Measurements from ENCODE around the gene HEATR1. TPM values are rescaled to one million over a fixed set of nuclear protein-coding genes. Genes with fewer than 3 reads are reported as not detected.

HEATR1 gene
- total RNA-seq, 1 experiment from 2014 or later: 42.8 TPM

DNA sequence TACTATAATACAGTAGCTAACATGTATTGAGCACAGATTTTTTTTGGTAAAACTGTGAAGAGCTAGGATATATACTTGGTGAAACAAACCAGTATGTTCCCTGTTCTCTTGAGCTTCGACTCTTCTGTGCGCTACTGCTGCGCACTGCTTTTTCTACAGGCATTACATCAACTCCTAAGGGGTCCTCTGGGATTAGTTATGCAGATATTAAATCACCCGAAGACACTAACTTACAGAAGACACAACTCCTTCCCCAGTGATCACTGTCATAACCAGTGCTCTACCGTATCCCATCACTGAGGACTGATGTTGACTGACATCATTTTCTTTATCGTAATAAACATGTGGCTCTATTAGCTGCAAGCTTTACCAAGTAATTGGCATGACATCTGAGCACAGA lies 55.9 kb downstream of the HEATR1 start:
- DNase-seq (ENCODE audit: low read depth): no peak

DNA sequence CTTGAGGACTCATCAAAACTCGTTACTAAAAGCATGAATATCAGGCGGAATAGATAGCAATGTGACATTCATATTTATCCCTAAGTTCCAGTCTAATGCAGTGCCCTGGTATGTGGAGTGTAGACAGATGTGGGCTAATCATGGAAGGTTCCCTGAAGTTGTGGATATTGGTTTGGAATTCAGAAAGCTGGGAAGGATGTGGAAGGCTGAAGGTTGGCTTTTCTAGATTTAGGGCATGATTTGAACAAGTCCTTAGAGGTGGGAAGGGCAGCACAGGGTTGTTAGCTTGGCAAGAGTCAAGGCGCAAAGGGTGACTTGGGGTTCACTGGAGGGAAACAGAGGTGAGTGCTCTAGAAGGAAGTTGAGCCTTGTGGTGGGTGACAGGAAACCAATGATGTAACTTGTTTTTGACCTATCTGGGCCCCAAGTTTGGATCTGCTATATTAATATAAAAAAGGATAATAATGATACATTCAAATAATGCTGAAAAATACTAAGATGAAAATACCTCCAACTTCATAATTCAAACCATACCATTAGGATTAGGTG lies 58.6 kb downstream of the HEATR1 start:
- DNase-seq (ENCODE audit: low read depth): no peak

DNA sequence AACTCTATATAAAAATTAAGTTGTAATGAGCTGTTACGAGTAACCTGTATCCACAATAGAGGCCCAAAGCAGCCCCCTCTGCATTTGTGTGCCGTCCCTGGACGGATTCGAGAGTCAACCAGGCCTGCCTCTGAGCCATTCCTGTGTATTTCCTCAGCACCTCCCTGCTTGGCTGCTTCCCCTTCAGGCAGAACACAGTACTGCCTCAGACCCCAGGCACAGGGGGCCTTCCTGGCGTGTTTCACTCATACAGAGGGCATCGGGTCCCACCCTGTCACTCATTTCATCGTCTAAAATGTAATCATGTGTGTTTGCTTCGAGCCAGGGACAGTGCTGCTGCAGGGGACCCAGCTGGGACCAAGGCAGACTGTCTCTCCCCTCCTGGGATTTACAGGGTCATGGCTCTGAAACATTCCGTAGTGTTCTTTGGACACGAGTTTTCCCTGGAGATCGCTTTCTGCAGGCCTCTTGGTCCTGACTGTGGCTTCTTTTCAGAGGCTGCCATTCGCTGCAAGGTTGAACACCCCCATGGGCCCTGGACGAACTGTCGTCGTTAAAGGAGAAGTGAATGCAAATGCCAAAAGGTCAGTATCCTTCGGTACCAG lies 61.1 kb downstream of the HEATR1 start:
- DNase-seq (ENCODE audit: low read depth): no peak

DNA sequence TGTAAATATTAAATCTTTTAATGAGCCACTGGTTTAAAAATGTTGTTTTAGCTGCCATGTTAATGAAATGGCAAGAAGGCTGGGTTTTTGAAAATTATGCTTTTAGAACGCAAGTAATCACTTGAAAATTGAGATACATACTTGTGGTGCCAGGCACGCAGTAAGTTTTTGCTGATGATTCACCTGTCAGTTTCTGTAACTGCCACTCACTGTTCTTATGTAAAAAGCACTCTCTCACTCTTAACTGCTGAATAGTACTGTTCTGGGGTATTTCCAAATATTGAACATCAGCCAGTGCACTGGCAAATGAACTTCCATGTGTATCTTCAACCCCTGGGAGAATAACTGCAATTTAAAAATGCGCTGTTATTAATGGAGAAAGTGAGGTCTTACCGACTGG lies 62.6 kb downstream of the HEATR1 start:
- DNase-seq (ENCODE audit: low read depth): no peak

DNA sequence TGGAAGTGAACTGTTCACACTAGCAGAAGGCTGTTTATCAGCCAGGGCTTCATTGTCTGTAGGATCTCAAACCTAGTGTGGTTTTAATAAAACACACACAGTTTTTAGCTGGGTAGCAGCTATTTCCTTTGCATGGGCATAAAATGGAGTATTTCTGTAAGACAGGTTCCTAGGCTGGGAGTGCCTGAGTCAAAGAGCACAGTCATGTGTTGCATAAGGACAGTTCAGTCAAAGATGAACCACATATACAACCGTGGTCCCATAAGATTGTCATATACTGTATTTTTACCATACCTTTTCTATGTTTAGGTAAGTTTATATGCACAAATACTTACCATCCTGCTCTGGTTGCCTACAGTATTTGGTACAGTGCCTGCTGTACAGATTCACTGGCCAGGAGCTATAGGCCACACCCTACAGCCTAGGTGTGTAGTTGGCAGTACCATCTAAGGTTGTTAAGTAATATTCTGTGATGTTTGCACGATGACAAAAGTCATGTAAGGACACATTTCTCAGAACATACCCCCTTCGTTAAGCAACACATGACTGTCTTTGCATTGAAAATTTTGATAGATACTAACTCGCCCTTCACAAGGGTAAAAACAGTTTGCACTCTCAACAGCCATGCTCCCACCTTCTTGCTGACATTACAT lies 63.4 kb downstream of the HEATR1 start:
- no peak for DNase-seq (ENCODE audit: low read depth)

DNA sequence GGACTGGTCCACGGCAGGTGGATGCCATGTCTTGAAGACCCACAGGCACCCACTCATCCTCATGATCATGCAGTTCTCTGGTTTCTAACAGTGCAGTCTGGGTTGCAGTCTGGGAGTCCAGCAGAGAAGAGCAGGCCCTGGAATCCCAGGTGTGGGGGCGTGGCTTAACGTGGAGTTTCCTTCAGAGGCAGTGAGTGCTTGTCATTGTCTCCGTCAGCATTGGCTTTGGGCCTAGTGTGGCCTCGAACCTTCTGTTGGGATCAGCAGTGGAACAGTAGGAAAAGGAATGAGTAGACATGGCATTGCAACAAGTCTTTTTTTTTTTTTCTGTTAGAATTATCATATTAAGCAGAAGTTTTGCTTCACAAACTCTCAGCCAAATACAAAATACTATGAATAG lies 67.8 kb downstream of the HEATR1 start:
- DNase-seq (ENCODE audit: low read depth): no peak

DNA sequence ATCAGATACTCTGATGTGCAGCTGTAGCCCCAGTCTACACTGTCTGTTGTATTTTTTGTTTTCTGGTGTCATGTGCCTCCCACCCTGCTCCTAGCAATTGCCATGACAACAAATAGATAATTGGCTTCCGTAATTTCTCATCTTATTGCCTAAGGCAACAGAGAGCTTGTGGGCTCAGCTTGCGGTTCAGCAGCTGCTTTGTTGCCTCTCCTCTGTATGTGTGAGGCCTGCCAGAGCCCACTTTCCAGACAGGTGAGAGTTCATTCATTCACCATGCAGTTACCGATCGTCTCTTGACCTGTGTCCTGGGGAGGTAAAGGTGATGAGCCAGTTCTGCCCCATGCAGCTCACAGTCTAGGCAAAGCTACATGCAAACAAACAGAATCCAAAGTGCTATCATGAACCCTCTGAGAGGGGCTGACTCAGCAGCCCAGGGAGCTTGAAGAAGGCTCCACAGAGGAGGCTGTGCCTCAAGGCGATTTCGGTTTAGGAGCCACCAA lies 68.6 kb downstream of the HEATR1 start:
- DNase-seq (ENCODE audit: low read depth): no peak

DNA sequence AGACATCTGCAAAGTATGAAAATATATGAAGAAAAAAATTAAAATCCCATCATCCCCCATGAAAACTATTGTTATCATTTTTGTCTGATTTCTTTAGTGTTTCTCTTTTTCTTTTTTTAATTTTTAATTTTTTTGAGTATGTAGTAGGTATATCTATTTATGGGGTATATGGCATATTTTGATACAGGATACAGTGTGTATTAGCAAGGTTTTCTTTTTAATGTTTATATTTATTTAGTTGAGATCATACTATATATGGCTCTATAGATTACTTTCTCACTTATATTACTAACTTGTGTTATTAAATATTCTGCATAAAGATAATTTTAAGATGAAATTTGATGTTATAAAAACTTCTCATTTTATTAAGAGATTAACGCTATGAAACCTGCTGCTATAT lies 69.1 kb downstream of the HEATR1 start:
- no peak for DNase-seq (ENCODE audit: low read depth)

DNA sequence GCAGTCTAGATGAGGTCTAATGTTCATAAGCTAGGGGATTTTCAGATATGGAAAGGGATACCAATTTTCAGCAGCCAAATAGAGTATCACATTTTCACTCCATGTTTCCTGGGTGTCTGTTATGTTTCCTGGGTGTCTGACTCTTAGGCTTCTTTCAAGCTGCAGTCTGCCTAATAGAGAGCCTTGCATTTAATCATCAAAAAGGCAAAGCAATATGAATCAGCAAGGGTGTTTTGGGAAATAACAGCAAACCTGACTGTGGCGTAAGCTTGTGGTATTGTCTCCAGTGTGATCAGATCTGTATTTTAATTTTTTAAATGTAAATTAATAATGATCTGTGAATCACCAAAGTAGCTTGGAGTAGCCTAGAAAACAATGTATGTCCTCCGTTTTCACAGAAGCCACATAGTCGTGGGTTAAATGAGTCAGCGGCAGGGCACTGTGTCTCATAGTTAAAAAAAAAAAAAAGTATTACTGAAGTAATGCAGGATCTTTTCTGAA lies 70.1 kb downstream of the HEATR1 start:
- DNase-seq (ENCODE audit: low read depth): peak; percentile 87

DNA sequence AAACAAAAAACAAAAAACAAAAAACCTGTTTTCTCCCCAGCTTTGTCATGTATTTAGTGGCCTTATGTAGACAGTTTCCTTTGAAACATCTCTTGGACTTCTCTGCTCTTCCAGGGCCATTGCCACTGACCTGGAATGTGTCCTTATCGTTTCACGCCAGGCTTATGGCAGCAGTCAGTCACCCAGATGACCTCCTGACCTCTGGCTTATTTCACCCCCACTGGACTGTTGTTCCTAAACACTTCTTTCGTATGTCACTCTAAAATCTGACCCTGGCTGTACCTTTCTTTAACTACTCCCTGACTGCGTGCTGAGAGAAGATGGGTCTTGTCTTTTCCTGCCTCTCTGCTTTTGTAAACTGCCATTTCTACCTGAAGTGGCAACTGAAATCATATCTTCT lies 71.5 kb downstream of the HEATR1 start:
- DNase-seq (ENCODE audit: low read depth): no peak

DNA sequence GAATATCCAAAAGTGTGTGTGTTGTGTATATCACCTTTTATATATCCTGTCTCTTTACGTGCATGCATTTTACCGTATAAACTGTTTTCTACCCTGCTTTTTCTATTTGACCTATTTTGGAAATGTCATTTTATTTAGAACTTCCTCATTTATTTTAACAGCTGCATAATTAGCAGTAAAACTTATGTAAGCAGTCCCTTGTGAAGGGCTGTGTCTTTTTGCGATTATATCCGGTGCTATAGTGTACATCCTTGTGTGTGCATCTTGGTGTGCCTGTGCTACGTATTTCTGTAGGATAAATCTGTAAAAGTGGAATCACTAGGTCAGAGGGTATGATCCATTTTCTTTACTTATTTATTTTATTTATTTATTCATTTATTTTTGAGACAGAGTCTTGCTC lies 73.4 kb downstream of the HEATR1 start:
- no peak for DNase-seq (ENCODE audit: low read depth)

DNA sequence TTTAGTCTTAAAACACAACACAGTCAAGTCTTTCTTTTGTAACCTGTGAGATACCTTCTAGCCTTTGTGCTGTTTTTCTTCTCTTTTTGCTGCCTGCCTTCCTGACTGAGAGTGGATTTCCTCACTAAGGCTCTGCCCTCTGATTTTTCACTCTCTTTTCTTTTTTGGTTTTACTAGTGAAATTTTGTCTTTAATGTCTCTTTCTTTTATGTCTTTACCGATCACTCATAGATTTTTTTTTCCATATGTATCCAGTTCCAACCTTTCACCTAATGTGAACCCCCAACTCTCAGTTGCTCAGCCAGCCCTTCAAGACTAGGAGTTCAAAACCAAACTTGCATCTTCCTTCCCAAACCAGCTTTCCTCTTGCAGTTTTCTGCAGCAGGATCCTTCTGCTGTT lies 74.0 kb downstream of the HEATR1 start:
- no peak for DNase-seq (ENCODE audit: low read depth)

DNA sequence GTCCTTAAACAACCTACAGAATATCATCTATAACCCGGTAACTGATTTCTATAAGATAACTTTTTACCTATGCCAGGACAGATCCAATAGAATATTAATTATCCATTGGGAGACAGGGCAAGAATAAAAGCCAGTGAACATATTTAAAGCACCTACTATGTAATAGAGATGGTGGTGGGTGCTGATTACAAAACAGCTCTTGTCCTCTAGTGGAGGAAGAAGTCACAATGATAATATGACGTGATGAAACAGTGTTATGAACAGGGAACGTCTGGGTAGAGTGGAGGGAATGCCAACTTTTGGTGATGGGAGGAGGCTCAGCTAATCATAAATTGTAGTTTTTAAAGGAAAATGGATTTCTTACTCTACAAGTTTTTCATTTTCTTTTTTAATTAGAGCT lies 78.2 kb downstream of the HEATR1 start:
- no peak for DNase-seq (ENCODE audit: low read depth)

DNA sequence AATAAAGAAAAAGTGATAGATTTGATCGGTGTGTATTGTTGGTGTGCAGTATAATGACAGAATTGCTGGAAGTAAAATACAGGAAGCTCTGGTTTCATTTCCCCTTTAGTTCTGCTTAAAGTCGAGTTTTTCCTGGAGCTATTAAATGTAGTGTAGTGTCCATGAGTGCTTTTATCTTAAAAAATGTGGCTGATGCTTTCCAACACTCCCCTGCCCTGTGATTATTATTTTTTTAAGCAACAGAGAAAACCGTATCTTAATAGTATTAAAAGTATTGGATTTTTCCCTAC lies 79.5 kb downstream of the HEATR1 start:
- DNase-seq (ENCODE audit: low read depth): no peak

DNA sequence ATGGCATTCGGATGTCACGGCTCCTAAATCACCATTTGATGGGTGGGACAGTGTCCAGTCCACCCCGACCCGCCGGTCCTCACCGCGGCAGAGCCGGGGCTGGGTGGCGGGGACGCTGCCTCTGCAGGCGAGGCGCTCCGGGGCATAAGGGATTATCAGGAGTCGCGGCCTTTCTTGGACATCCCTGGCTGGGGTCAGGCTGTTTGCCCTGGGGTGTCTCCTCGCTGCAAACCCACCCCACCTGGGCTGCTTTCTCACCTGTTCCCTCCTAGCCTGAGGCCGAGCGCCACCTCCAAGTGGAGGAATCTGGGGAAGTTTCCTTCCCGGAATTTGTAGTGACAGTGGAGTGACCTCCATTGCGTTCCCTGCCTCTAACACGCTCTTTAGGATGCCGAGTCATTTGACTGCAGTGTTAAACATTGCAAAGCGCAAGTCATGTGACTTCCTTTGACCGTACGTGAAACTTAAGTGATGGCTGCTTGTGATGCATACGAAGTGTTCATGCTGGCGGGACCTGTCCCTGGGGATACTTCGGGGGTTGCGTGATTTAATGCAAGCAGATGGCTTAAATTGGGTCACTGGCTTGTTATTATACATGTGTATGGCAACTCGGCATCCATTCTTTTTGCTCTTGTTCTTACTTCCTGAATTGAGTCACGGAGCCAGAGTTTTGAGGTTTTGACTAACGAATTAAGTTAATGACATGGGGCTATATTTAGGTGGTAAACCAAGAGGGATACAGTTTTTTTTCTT lies 80.0 kb downstream of the HEATR1 start:
- DNase-seq (ENCODE audit: low read depth): peak; percentile 60

DNA sequence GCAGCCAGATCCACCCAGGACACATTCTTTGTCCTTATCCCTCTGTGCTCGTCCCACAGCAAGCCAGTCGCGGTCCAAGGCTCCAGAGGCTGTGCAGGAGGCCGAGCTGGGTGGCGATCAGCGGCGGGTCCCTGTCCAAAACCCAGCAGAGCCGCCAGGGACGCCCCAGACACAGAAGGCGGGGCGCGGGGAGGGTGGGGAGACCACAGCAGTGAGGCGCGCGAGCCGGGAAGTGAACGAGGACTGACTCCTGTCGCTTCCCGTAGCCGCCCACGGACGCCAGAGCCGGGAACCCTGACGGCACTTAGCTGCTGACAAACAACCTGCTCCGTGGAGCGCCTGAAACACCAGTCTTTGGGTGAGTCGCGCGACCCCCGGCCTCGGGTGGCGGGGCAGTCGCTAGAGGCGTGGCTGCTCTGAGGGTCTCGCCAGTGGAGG lies 80.6 kb downstream of the HEATR1 start, which contains the start of gene LGALS8:
Gene LGALS8 (plus strand): TSS at position 279 of the 438 bp plus-strand sequence. CDS start 2,089 bp downstream, outside the sequence.
- peak; percentile 60 for DNase-seq (ENCODE audit: low read depth)

DNA sequence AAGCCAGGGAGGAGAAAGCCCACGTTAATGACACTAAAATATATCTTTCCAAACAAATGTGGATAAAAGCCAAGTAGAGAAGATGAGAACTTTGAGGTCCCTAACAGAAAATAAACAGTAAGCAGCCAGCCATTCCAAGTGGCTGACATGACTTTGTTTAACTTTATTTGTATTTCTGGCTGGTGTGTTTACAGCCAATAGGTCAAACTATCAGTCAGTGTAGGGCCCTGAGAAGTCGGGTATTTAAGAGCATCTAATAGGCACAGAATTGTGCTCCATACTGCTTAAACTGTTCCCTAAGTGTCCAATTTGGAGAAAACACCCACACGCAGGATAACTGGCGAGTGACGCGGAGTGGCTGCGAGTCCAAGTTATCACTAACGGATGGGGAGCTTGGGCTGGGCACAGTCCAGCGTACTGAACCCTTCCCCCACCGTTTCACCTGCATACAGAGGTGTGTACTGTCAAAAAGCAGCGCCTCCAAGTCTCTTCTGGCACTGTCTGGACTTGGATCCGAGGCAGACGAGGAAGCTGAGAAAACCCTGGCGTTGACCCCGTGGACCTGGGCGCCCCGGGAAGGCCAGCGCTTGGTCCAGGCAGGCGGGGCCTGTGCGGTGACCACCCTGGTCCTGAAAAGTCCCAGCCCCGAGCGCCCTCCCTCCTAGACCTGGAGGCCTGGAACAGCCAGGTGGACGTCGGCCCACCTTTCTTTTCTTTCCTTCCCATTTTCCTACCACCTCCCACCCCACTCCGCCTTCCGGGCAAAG lies 81.2 kb downstream of the HEATR1 start:
- no peak for DNase-seq (ENCODE audit: low read depth)

DNA sequence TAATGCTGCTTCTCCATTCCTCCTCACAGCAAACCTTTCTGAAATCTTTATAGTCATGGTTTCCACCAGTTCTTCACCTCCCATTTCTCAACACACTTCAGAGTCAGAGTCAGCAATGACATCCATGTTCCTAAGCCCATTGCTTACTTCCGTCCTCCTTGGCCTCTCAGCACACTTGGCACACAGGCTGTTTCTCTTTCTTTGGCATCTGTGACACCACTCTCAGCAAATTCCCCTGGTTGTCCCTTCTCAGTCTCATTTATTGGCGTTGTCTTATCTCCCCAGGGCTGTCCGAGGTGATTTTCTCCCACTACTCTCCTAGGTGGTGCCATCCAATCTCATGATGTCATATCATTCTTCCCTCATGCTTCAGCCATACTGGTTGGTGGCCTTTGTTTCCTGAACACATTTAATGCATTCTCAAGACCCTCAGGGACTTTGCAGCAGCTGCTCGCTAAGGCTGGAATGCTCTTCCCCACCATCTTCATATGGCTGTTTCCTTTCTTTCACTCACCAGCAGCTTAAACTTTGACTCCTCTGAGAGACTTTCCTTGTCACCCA lies 83.8 kb downstream of the HEATR1 start:
- DNase-seq (ENCODE audit: low read depth): no peak

DNA sequence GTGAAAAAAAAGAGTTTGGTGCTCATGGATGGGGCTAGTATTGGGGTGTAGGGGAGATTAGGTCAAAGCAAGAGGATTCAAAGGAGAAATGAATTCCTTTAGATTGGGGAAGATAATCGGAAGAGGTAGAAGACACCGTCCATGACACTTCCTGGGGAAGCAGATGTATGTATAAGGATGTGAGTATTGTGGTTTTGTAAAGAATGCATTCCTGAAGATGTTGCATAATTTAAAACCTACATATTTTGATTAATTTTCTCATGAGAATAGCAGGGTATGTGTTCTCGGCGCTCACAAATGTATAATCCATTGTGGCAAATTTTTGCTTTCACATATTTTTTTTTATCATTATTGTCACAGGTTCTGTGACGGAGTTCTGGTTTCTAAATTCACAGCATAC lies 86.0 kb downstream of the HEATR1 start:
- no peak for DNase-seq (ENCODE audit: low read depth)

DNA sequence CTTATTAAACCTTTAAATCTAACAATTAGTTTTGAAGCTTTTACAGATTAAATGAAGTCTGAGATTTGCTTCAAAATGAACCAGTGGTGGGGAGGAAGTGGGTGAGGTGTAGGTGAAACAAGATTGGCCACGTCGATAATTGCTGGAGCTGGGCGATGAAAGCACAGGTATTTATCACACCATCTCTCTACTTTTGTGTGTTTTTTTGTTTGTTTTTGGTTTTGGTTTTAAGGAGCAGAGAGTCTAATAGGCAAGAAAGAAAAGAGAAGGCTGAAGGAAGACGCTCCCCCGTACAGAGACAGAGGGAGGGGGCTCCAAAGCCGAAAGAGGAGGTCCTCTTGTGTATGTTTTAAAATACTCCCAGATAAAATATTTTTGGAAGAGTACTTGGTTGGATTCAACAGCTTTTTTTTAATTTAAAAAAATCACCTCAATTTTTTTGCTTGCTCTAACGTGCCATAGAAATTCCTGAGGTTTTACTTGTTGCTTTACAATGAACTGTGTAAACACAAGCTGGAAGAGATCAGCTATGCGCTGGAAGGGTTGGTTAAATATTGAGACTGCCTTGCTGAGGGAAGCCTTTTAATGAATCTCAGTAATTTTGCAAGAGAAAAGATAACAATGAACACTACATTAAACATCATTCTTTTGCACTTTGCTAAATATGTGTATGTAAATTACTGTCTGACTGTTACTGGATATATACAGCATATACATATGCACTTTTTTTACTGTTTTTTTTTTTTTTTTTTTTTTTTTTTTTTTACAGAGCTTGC lies 87.2 kb downstream of the HEATR1 start:
- DNase-seq (ENCODE audit: low read depth): peak; percentile 23

Data from HT1080 (cell line).